GM18508 (cell line): ENCODE data around the gene CSF2RB.

Experiments
- ATAC-seq: cut with Tn5 transposase; IDR thresholded peaks from one replicate; pipeline ENCODE4 v1.9.1; 2021; ENCODE audit warnings: moderate number of reproducible peaks; ENCODE audit not compliant: insufficient read depth, unreplicated experiment

CSF2RB gene

DNA sequence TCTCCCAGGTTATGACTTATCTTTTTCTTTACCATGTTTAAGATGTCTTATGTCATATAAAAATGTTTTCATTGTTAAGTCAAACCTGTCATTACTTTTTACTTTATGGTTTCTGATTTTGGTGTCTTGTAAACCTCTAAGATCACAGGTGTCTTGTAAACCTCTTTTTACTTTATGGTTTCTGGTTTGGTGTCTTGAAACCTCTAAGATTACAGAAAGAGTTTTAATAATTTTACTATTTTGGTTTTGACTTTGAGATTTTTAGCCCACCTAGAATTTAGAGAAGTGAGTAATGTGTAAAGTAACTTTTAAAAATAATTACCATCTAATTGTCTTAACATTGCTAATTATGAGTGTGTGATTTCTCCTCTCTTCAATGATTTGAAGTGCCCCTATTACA, 2.6 kb downstream of the CSF2RB start:
- ATAC-seq: no peak

- no peak for ATAC-seq
These were observed 5.3 kb downstream of the CSF2RB start for GRCh38 chr22:36918586-36919284.

GRCh38 chr22:36921309-36922104, 8.1 kb downstream of the CSF2RB start:
- ATAC-seq: no peak

- no peak for ATAC-seq
These were observed 8.7 kb downstream of the CSF2RB start for GRCh38 chr22:36922105-36922608.

DNA sequence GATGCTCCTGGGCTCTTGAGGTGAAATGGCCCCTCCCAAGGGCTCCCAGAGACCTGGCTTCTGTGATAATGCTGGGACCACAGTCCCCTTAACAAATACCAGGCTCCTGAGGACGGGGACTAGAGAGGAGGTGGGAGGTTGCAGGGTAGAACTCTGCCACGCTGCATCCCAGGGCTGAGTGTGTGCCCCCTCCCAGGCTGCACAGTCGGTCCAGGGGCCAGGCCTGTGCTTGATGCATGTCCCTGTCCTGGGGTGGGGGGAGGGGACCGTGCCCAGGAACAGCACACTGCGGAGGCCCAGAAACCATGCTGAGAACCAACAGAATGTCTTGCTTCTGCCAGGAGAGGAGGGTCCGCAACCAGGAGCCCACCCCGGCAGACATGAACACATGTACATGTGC, 9.3 kb downstream of the CSF2RB start:
- ATAC-seq: no peak

- no peak for ATAC-seq
These were observed 9.8 kb downstream of the CSF2RB start for GRCh38 chr22:36923131-36923788.

GRCh38 chr22:36924151-36924698, 10.8 kb downstream of the CSF2RB start:
- no peak for ATAC-seq

GRCh38 chr22:36925388-36926290, 12.2 kb downstream of the CSF2RB start:
- ATAC-seq: no peak

GRCh38 chr22:36926309-36926708, 12.9 kb downstream of the CSF2RB start:
- no peak for ATAC-seq

DNA sequence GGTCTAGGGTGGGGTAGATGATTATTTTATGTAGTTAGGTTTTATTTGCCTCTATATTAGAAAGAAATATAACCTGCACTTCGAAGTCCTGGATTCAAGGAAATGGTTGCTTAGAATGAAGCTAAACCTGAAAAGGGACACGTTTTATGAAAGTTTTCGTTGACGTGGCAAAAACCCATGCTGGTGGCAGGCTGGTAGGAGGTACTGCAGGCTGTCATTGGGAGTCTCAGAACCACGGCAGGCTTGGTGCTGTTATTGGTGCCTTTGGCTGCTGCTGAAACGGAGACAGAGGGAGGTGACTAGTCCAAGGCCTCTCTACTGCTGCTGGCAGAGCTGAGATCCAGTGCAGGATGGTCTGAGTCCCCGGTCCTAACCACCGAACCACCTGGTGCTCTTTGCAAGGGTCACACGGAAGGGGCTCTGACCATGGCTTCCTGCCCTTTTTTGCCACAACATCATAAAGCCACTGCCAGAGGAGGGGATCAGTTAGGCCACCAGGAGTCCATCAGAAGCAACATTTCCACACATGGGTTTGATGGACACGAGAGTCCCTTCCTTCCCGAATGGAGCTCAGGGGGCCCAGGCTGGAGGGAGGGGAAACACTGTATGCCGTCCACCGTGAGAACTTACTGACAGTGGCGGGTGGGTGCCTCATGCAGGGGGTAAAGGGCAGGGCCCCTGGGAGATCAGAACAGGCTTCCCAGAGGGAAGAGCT, 13.4 kb downstream of the CSF2RB start:
- no peak for ATAC-seq

GRCh38 chr22:36927671-36928070, 14.2 kb downstream of the CSF2RB start:
- no peak for ATAC-seq

DNA sequence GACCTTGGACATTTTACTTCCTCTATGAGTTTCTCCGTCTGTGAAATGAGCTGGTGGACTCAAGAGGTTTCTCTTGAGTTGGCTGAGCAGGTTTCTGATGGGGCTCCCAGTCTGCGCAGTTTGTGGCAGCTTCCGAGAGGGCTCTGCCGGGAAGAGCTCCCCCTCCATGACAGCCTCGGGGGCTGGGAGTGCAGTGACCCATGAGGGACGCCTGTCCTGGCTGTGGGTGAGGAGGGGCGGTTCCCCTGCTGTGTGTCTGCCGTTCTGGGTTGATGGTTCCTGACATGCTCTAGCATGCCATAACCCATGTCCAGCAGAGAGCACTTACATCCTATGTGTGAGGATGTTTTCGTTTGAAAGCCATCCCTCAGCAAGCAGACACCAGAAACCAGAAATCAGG, 14.8 kb downstream of the CSF2RB start:
- ATAC-seq: no peak

- ATAC-seq: no peak
These were observed 15.5 kb downstream of the CSF2RB start for GRCh38 chr22:36928786-36929535.

- ATAC-seq: no peak
These were observed 16.2 kb downstream of the CSF2RB start for GRCh38 chr22:36929621-36930020.

DNA sequence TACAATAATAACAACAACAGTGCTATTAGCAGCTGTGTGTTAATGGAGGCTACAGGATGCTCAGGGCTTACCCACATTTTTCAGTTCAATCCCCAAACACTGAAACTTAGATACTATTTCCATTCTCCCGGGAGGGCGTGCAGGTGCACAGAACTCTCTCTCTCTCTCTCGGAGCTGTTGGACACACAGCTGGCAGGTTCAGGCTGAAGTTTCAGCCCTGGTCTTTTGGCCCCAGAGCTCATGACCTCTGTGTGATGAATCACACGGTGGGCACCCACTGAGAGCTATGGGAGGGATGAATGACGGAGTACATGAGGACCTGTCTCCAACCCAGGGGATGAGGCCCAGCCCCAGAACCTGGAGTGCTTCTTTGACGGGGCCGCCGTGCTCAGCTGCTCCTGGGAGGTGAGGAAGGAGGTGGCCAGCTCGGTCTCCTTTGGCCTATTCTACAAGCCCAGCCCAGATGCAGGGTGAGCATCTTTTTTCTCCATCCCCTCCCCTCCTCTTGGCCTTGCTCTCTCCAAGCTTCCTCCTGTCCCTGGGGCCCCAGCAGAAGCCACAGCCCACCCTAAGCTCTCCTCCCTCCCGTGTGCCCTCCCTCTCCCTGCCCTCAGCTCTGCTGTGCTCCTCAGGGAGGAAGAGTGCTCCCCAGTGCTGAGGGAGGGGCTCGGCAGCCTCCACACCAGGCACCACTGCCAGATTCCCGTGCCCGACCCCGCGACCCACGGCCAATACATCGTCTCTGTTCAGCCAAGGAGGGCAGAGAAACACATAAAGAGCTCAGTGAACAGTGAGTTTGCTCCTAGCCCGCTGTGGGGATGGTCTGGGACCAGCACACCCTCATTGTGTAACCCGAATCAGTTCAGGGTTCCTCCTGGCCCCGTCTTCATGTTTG, 16.9 kb downstream of the CSF2RB start:
- ATAC-seq: no peak

DNA sequence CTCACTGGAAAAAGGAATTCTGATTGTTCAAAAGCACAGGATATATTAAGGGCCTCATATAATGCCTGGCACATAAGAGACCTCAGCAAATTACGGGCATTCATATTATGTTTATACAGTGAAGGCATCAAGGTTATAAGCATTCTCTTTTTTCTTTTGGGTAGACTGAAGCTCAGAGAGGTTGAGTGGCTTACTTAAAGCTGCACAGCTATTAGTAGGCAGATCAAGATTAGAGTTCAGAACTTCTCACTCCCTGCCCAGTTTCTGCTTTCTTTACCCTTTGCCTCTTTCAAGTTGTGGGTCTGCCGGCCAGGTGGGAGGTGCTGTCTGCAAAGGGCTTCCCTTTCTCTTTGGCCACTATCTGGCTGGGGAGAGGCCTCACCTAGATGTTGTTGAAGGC, 18.0 kb downstream of the CSF2RB start:
- no peak for ATAC-seq

GRCh38 chr22:36933629-36934417, 20.4 kb downstream of the CSF2RB start:
- no peak for ATAC-seq
